Mucosa of descending colon (tissue), 3 donors: ENCODE measurements around the gene GSG1L2. TPM values are rescaled to one million over a fixed set of nuclear protein-coding genes. Genes with fewer than 3 reads are reported as not detected.

ENCODE experiments used
- ATAC-seq: fragments of 200-7000 bp; cut with Tn5 transposase; one replicate; pipeline ENCODE4 v1.9.1; 2020; ENCODE audit warnings: mild to moderate bottlenecking, moderate library complexity
- DNase-seq, 3 donors: peaks; one replicate each; pipeline ENCODE4 v3.0.0-alpha.2; 2020
- H3K36me3 ChIP-seq: fragments of 200-600 bp; one replicate; pipeline ENCODE4 v1.8.0; 2021; ENCODE audit warnings: low read depth, mild to moderate bottlenecking
- H3K4me1 ChIP-seq: fragments of 200-600 bp; one replicate; pipeline ENCODE4 v1.8.0; 2021; ENCODE audit warnings: low read depth, mild to moderate bottlenecking
- H3K4me3 ChIP-seq: fragments of 200-600 bp; one replicate; pipeline ENCODE4 v1.8.0; 2021; ENCODE audit warnings: mild to moderate bottlenecking
- H3K9me3 ChIP-seq: fragments of 200-600 bp; one replicate; pipeline ENCODE4 v1.8.0; 2021; ENCODE audit warnings: mild to moderate bottlenecking
- intact Hi-C, 2 donors: fragments of 100-400 bp; cut with DNase I in 1 of 2; cut with micrococcal nuclease in 1 of 2; formaldehyde crosslinking; loops; one replicate each; pipeline versions ENCODE4 v1.11.0 to v1.11.1; 2022; cut with DNase I, micrococcal nuclease
- long read RNA-seq, 2 donors: library from polyadenylated mRNA; unstranded; transcript quantifications; one replicate each; pipeline ENCODE4 v2.0.0, GENCODE V29; 2019 to 2021
- total RNA-seq, 3 donors: library from RNA; stranded (reverse); fragmentation: NEBNext Ultra II Directional in 2 of 3; extraction: Animal tissue kit (Norgen Biotek cat#: 25700) in 2 of 3; gene quantifications; one replicate each; pipeline versions ENCODE4 v1.2.1 to v1.2.4, GENCODE V29; 2021 to 2023
- TF ChIP-seq, protein P1 (sequence below): fragments of 200-600 bp; IDR thresholded peaks from one replicate; pipeline ENCODE4 v1.8.0; 2022; ENCODE audit warnings: antibody characterized with exemption, mild to moderate bottlenecking
- donor health status: DM: no; HTN: no; CAD: no; lungs with moderate emphysema.
- donor health status: DM: no; HTN: no; CAD: no.
- donor health status: DM: no; HTN: yes; CAD: no.

Gene GSG1L2
- not detected for total RNA-seq
- long read RNA-seq, donor 1, result 0 reads
- long read RNA-seq, donor 2, result 0 reads

DNA sequence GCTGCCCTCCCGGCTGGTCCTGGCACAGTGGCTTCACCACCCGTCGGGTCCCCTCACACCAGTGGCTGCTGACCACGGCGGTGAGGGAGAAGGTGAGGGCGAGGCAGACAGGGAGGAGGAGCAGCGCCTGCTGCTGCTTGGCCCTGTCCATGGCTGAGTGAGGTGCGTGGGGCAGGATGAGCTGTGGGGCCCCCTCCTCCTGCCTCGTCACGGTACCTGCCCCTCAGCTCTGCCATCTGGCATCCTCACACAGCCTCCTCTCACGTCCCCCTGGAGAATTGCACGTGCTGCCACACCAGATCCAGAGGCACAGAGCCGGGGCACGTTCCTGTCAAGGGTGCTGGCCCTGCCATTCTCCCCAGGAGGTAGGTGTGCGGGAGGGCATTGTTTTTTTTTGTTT, at the start of gene GSG1L2:
Gene GSG1L2 (minus strand): TSS at position 159 of the 400 bp plus-strand sequence. CDS start 8 bp downstream, at position 151.
- Histone ChIP-seq H3K36me3 (no peaks in the 10 kb centered on the region), H3K4me3 (no peak within 1 kb of the TSS), H3K9me3 (no peaks in the 10 kb centered on the region), H3K4me1 (no peaks in the 10 kb centered on the region)
- TF ChIP-seq, protein P1, sequence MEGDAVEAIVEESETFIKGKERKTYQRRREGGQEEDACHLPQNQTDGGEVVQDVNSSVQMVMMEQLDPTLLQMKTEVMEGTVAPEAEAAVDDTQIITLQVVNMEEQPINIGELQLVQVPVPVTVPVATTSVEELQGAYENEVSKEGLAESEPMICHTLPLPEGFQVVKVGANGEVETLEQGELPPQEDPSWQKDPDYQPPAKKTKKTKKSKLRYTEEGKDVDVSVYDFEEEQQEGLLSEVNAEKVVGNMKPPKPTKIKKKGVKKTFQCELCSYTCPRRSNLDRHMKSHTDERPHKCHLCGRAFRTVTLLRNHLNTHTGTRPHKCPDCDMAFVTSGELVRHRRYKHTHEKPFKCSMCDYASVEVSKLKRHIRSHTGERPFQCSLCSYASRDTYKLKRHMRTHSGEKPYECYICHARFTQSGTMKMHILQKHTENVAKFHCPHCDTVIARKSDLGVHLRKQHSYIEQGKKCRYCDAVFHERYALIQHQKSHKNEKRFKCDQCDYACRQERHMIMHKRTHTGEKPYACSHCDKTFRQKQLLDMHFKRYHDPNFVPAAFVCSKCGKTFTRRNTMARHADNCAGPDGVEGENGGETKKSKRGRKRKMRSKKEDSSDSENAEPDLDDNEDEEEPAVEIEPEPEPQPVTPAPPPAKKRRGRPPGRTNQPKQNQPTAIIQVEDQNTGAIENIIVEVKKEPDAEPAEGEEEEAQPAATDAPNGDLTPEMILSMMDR, result no peak
- ATAC-seq (no peak), DNase-seq (no peak)
- intact Hi-C loops, result no loop called here

DNA sequence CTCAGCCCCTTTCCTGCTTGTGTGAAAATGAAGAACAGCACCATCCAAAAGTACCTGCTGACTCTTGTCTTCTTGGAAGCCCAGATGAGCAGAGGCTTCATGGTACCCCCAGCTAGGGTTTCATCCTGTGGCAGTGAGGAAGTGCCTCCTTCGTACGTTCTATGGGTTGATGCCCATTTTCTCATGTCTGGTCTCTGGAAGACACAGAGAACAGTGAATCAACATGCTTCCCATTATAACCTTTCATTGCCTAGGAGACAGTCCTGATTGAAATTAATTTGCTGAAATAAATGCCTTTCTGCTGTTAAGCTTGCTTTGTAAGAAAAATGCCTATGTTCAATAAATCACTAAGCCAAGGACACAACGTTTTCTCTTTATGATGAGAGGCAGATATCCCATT, 46.7 kb upstream of the GSG1L2 start:
- Histone ChIP-seq H3K4me3 (no peak overlapping the region), H3K9me3 (no peaks in the 10 kb centered on the region), H3K36me3 (no peaks in the 10 kb centered on the region), H3K4me1 (no peaks in the 10 kb centered on the region)
- DNase-seq (no peak), ATAC-seq (no peak)
- intact Hi-C loops, result no loop called here
- TF ChIP-seq, protein P1, result no peak

- H3K4me3 ChIP-seq, result no peak overlapping the region
- DNase-seq (no peak), ATAC-seq (no peak)
- intact Hi-C loops, result no loop called here
- no peaks in the 10 kb centered on the region for H3K9me3 ChIP-seq
- TF ChIP-seq, protein P1, result no peak
- H3K36me3 ChIP-seq, result no peaks in the 10 kb centered on the region
- no peaks in the 10 kb centered on the region for H3K4me1 ChIP-seq
Measured at GRCh38 chr17:9865586-9865985, 43.7 kb upstream of the GSG1L2 start.

- ATAC-seq (no peak), DNase-seq (no peak)
- TF ChIP-seq, protein P1, result no peak
- no peaks in the 10 kb centered on the region for H3K36me3 ChIP-seq
- H3K9me3 ChIP-seq, result no peaks in the 10 kb centered on the region
- intact Hi-C loops, result no loop called here
- no peaks in the 10 kb centered on the region for H3K4me1 ChIP-seq
- H3K4me3 ChIP-seq, result no peak overlapping the region
Measured at GRCh38 chr17:9862949-9863348, 41.1 kb upstream of the GSG1L2 start.

- ATAC-seq (no peak), DNase-seq (no peak)
- Histone ChIP-seq H3K4me1 (no peaks in the 10 kb centered on the region), H3K36me3 (no peaks in the 10 kb centered on the region), H3K4me3 (no peak overlapping the region), H3K9me3 (no peaks in the 10 kb centered on the region)
- intact Hi-C loops, result no loop called here
- TF ChIP-seq, protein P1, result no peak
Measured at GRCh38 chr17:9862220-9862619, 40.3 kb upstream of the GSG1L2 start.

DNA sequence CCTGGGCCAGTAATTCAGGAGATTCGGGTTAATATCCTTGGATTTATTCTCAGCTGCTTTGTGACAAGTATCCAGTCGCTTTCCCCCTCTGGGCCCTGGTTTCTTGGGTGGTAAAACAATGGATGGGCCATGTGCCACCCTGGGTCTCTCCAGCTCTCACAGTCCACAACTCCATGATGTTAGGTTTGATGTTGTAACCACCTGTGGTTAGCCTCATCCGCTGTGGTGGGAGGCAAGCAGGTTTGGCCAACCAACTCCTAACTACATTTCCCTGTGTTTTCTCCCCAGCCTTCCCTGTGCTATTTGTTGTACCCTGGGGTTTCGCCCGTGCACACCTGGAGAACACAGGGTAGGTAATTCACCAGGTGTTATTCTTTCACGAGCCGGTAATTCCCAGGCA, 39.0 kb upstream of the GSG1L2 start:
- Histone ChIP-seq H3K9me3 (no peaks in the 10 kb centered on the region), H3K36me3 (no peaks in the 10 kb centered on the region), H3K4me3 (no peak overlapping the region), H3K4me1 (no peaks in the 10 kb centered on the region)
- TF ChIP-seq, protein P1, result no peak
- intact Hi-C loops, result no loop called here
- no peak for ATAC-seq
- no peak for DNase-seq
